GM18508 (cell line): ENCODE results near the gene FAM72C.
"Not testable (repeated sequence)": the region's sequence is repeated elsewhere in the genome, so short reads cannot be mapped to it uniquely, and the experiment has no call there.

Source experiments
- ATAC-seq: cut with Tn5 transposase; IDR thresholded peaks from one replicate; pipeline ENCODE4 v1.9.1; 2021; ENCODE audit warnings: moderate number of reproducible peaks; ENCODE audit not compliant: insufficient read depth, unreplicated experiment

Gene FAM72C

GRCh38 chr1:143987868-143988267 is 16.1 kb upstream of the FAM72C start:
- ATAC-seq = not testable (repeated sequence)

DNA sequence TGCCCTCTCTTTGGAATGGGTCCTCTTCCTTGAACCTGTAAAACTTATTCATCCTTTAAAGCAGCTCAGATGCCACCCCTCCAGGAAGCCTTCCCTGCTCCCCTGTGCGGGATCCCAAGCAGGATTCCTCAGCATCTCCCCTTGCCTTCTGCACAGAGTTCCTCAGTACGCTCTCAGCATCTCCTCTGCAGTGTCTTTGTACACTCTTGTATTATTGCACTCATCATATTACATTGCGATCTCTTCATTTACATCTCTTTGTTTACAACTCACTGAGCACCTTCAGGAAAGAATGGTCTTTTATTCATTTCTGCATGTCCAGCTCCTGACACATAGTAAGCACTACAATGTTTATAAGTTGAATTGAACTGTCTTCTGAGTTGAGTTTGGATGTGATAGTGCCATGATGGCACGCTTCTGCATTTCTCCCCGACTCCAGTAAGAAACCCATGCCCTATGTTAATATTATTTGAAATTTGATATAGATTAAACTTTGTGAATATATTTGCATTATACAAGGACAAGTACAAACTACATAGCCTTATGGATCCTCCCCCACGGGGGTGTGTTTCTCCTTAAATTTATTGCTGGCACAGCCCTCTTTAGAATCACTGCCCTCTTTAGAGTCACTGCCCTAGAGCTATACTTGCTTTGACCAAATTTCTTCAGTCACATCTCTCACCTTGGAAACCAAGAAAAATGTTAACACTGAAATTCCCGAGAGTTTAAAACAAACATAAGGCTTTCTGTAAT is 13.1 kb upstream of the FAM72C start:
- ATAC-seq = not testable (repeated sequence)

DNA sequence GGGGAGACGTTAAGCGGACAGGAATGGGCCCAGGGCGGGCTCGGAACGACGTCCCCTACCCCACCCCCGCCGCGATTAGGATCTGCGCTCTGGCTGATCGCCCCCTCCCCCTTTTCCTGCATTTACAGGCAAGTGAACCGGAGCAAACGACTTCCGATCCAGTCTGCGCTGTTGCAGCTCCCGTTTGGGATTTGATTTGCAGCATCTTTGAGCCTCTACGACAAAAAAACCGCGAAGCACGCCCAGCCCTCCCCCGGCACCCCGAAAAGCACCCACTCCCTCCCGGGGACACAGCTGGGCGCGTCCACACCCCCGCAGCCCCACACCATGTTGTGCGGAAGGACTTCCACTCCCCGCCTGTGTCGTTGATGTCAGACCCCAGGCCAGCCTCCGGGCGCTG is 2.6 kb upstream of the FAM72C start:
- not testable (repeated sequence) for ATAC-seq

GRCh38 chr1:143973876-143974414 is 2.2 kb upstream of the FAM72C start:
- ATAC-seq = not testable (repeated sequence)

- not testable (repeated sequence) for ATAC-seq
These were observed 1.1 kb upstream of the FAM72C start for GRCh38 chr1:143972753-143973326.

GRCh38 chr1:143965860-143966259 is 5.9 kb downstream of the FAM72C start:
- not testable (repeated sequence) for ATAC-seq

DNA sequence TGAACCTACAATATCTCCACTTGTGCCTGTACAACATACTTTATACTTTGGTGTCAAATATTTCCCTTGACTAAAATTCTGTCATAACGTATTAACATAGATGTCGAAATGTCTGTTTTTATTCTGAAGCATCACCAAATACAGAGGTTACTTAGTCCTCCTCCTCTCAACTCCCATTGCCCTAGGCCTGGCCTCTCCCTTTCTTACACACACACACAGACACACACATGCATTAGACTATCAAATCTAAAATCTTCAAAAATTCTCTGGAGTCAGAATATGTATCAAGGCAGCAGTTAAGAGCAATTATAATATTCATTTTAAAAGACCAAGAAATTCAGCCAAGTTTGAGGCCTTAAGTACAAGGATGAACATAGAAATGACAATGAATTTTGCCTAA is 7.5 kb downstream of the FAM72C start:
- not testable (repeated sequence) for ATAC-seq

- not testable (repeated sequence) for ATAC-seq
These were observed 15.9 kb downstream of the FAM72C start for GRCh38 chr1:143955930-143956329.

DNA sequence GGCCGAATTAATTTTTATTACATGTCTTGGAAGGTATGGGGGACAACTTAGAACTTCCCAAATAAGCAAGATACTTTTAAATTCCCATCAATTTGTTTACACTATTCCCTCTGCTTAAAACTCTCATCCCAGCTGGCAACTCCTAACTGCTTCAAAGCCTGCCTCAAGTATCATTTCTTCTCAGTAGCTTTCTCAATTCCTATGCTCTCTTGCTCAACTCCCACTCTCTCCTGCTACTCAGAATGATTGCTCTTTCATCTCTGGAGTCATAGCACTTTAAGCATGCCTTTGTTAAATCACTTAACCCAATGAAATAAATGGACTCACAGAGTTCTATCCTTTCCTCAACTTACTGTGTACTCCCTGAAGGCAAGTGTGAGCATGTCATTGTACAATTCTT is 18.9 kb downstream of the FAM72C start:
- ATAC-seq = not testable (repeated sequence)

- not testable (repeated sequence) for ATAC-seq
These were observed 20.0 kb downstream of the FAM72C start for GRCh38 chr1:143951485-143952391.

DNA sequence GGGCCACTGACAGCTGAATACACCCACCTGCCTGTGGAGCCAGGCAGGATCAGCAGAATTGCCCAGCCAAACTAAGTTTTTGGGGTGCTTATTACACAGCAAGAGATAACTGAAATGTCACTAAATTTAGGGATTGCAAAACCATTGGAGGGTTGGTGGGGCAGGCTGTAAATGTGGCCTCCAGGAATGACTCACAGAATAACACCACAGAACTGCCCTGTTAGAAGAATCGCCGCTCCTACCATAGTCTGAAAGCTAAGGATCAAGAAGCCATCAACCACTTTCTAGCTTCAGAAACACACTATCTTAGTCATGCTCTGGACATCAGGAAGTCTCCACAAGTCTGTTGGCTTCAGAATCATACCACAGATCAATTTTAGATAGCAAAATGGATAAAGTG is 24.0 kb downstream of the FAM72C start:
- ATAC-seq = not testable (repeated sequence)

DNA sequence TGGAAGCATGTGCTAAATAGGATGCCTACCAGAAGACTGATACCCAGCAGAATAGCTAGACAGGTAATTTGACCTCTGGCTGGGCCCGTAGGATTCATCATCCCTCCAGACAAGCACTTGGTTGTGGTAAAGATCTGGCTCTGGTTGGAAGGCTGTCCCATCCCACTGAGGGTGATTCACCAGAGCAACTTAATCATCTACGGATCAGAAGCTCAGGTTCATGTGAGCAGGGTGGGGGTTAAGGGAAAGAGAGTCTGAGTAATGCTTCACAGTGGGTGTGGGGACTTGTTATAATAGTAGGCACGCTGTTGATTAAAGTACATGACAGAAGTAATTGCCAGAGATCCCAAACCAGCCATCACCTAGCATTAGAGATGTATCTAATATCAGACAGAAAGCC is 26.5 kb downstream of the FAM72C start:
- ATAC-seq = not testable (repeated sequence)

- ATAC-seq = not testable (repeated sequence)
These were observed 27.1 kb downstream of the FAM72C start for GRCh38 chr1:143944576-143945240.

- not testable (repeated sequence) for ATAC-seq
These were observed 28.3 kb downstream of the FAM72C start for GRCh38 chr1:143943319-143943978.

- ATAC-seq = not testable (repeated sequence)
These were observed 29.4 kb downstream of the FAM72C start for GRCh38 chr1:143942238-143942860.

DNA sequence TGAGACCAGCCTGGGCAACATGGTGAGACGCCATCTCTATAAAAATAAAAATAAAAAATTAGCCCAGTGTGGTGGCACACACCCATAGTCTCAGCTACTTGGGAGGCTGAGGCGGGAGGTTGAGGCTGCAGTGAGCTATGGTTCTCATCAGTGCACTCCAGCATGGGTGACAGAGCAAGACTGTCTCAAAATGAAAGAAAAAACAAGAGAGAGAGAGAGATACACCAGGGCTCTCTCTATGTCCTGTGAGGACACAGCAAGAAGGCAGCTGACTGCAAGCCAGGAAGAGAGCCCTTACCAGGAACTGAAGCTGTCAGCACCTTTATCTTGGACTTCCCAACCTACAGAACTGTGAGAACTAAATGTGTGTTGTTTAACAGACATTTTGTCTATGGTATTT is 32.1 kb downstream of the FAM72C start:
- not testable (repeated sequence) for ATAC-seq

- ATAC-seq = not testable (repeated sequence)
These were observed 32.9 kb downstream of the FAM72C start for GRCh38 chr1:143938922-143939321.

GRCh38 chr1:143936457-143937115 is 35.2 kb downstream of the FAM72C start:
- ATAC-seq = not testable (repeated sequence)
